HEK293T (cell line): ENCODE data around the gene STXBP2.
A peak's percentile ranks its signal among the peaks of the same experiment; 100 is the strongest.

Source experiments
- CTCF ChIA-PET: fragments of 350-600 bp; formaldehyde crosslinking; extraction: SDS; loops from one replicate; lab custom pipeline; 2021; ENCODE audit warnings: antibody characterized with exemption, inconsistent platforms; lab: Yijun Ruan, JAX
- POLR2A ChIA-PET: fragments of 350-600 bp; formaldehyde crosslinking; extraction: SDS; loops from one replicate; lab custom pipeline; 2020; ENCODE audit warnings: antibody characterized with exemption, inconsistent platforms; lab: Yijun Ruan, JAX
- DNase-seq: peaks from one replicate; pipeline ENCODE4 v3.0.0; 2012; ENCODE audit warnings: mixed read lengths; ENCODE audit errors: extremely low spot score
- ARNT ChIP-seq: fragments of 450-650 bp; IDR thresholded peaks from 2 replicates; pipeline ENCODE4 v1.6.1; 2017; ENCODE audit warnings: mild to moderate bottlenecking
- BHLHE40 ChIP-seq: fragments of 450-650 bp; IDR thresholded peaks from 2 replicates; pipeline ENCODE4 v1.6.1; 2016; ENCODE audit warnings: mild to moderate bottlenecking, moderate library complexity, borderline replicate concordance
- CTBP1 ChIP-seq: fragments of 450-650 bp; IDR thresholded peaks from 2 replicates; pipeline ENCODE4 v1.6.1; 2016; ENCODE audit warnings: borderline replicate concordance
- ELF4 ChIP-seq: fragments of 450-650 bp; IDR thresholded peaks from 2 replicates; pipeline ENCODE4 v1.6.1; 2017; ENCODE audit warnings: antibody characterized with exemption
- FOXA1 ChIP-seq: fragments of 450-650 bp; IDR thresholded peaks from 2 replicates; pipeline ENCODE4 v1.6.1; 2016; ENCODE audit warnings: mild to moderate bottlenecking
- FOXK2 ChIP-seq: fragments of 450-650 bp; IDR thresholded peaks from 2 replicates; pipeline ENCODE4 v1.6.1; 2016; ENCODE audit warnings: mild to moderate bottlenecking
- FOXM1 ChIP-seq: fragments of 450-650 bp; IDR thresholded peaks from 2 replicates; pipeline ENCODE4 v1.6.1; 2017; ENCODE audit warnings: mild to moderate bottlenecking, borderline replicate concordance
- HDGF ChIP-seq: fragments of 450-650 bp; IDR thresholded peaks from 2 replicates; pipeline ENCODE4 v1.6.1; 2017; ENCODE audit warnings: antibody characterized with exemption, borderline replicate concordance
- L3MBTL2 ChIP-seq: fragments of 450-650 bp; conservative IDR thresholded peaks from 2 replicates; pipeline ENCODE4 v1.6.1; 2016; ENCODE audit warnings: mild to moderate bottlenecking
- LEF1 ChIP-seq: fragments of 450-650 bp; IDR thresholded peaks from 2 replicates; pipeline ENCODE4 v1.6.1; 2017; ENCODE audit warnings: mild to moderate bottlenecking, borderline replicate concordance
- NFRKB ChIP-seq: fragments of 450-650 bp; IDR thresholded peaks from 2 replicates; pipeline ENCODE4 v1.6.1; 2016; ENCODE audit warnings: mild to moderate bottlenecking, moderate library complexity
- SP1 ChIP-seq: fragments of 450-650 bp; IDR thresholded peaks from 2 replicates; pipeline ENCODE4 v1.6.1; 2017
- SUZ12 ChIP-seq: fragments of 450-650 bp; IDR thresholded peaks from 2 replicates; pipeline ENCODE4 v1.6.1; 2016; ENCODE audit warnings: mild to moderate bottlenecking
- TARDBP ChIP-seq: fragments of 450-650 bp; IDR thresholded peaks from 2 replicates; pipeline ENCODE4 v1.6.1; 2016
- ZNF384 ChIP-seq: fragments of 450-650 bp; IDR thresholded peaks from 2 replicates; pipeline ENCODE4 v1.6.1; 2016
- TF ChIP-seq, protein P1 (sequence below): fragments of 450-650 bp; IDR thresholded peaks from 2 replicates; pipeline ENCODE4 v1.6.1; 2016

Gene STXBP2

DNA sequence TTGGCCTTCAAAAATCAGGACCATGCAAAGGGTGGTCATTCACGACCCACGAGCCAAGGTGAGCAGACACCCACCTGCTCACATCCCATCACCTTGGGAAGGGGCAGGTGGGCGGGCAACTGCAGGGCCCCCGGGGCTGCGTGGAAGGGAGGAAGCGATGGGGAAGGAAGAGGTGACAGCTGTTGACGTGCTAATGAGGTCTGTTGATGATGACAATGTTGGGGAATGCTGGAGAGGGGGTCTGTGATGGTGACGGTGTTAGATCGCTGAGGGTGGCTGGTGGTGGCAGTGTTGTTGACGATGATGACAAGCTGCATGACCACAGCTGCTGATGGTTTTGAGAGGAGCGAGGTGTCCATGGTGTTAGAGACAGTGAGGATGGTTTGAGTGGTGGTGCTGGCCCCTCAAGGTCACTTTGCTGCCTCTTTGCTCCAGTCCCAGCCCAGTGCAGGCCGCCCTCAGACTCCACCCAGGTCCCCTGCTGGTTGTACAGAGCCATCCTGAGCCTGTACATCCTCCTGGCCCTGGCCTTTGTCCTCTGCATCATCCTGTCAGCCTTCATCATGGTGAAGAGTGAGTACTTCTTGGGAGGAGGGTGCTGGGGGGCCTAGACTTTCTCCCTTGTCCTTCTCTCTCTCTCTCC, 40.9 kb downstream of the STXBP2 start:
- ChIA-PET CTCF (no interaction called here), POLR2A (no interaction called here)
- DNase-seq: no peak
- no peak for TF ChIP-seq ZNF384
- TF ChIP-seq HDGF: no peak
- no peak for TF ChIP-seq ARNT
- TF ChIP-seq SUZ12: no peak
- no peak for TF ChIP-seq FOXM1
- TF ChIP-seq CTBP1: no peak
- no peak for TF ChIP-seq SP1
- no peak for TF ChIP-seq FOXA1

DNA sequence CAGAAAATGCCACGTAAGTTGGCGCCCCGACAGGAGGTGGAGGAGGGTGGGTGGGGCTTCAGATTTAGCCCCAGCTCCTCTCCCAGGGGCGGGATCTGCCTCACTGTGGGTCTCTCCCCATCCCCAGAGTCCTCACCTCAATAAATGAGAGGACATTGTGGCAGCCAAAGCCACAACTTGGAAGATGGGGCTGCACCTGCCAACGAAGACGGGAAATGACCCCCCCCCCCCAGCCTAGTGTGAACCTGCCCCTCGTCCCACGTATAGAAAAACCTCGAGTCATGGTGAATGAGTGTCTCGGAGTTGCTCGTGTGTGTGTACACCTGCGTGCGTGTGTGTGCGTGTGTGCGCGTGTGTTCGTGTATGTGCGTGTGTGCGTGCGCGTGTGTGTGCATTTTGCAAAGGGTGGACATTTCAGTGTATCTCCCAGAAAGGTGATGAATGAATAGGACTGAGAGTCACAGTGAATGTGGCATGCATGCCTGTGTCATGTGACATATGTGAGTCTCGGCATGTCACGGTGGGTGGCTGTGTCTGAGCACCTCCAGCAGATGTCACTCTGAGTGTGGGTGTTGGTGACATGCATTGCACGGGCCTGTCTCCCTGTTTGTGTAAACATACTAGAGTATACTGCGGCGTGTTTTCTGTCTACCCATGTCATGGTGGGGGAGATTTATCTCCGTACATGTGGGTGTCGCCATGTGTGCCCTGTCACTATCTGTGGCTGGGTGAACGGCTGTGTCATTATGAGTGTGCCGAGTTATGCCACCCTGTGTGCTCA, 42.3 kb downstream of the STXBP2 start:
- no peak for DNase-seq
- ChIA-PET CTCF (no interaction called here), POLR2A (no interaction called here)
- TF ChIP-seq L3MBTL2 (no peak), SUZ12 (no peak), FOXK2 (no peak), SP1 (no peak), FOXA1 (no peak), ARNT (no peak), BHLHE40 (no peak), HDGF (no peak), FOXM1 (no peak), TARDBP (no peak), ELF4 (no peak)

DNA sequence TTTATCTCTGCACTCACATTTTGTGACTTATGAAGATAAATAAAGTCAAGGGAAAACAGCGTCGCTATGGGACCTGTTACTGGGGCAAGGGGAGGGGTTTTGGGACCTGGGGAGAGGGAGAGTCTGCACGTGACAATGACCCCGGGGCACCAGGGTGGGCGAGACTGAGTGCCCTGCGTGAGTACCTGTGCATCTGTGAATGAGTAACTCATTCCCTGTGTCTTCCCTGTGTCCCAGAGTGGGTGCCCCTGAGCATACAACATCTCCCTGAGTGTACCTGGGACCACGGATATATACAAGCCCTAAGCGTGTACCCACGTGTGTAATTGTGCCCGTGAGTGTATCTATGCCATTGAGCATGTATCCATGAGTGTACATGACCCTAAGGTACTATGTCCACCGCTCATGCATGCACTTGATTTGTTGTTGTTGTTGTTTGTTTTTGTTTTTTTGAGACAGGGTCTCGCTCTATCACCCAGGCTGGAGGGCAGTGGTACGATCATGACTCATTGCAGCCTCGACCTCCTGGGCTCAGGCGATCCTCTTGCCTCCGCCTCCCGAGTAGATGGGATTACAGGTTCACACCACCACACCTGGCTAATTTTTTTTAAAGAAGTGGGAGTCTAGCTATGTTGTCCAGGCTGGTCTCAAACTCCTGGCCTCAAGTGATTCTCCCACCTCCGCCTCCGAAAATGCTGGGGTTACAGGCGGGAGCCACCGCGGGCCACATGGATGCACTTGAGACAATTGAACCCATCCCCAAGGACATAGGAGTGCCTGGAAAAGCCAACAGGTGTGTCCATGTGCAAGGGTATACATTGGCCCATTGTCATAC, 43.1 kb downstream of the STXBP2 start:
- ChIA-PET CTCF (interaction anchor here (0.8 to 1.7 kb wide), 7 partner anchors 11 to 151 kb away, joined by 3 to 10 read pairs (median 5); partner anchors contain the start of gene RETN), POLR2A (interaction anchor here (0.6 to 1.7 kb wide), 15 partner anchors 8 to 581 kb away, joined by 3 to 19 read pairs (median 4); partner anchors contain the start of genes PET100 and XAB2)
- TF ChIP-seq FOXK2: no peak
- no peak for TF ChIP-seq ZNF384
- 0 out of 2 replicates have a peak, but pooled peaks have one; percentile 30 for TF ChIP-seq L3MBTL2
- DNase-seq: no peak

- peak; percentile 92 for DNase-seq
- ChIA-PET POLR2A (interaction anchor here (0.6 to 1.7 kb wide), 19 partner anchors 9 to 582 kb away, joined by 3 to 19 read pairs (median 4); partner anchors contain the start of genes PET100 and XAB2), CTCF (interaction anchor here (0.5 to 1.7 kb wide), 21 partner anchors 12 to 327 kb away, joined by 3 to 10 read pairs (median 3); partner anchors contain the start of gene RETN)
- TF ChIP-seq ELF4 (no peak), NFRKB (no peak), SUZ12 (no peak), ZNF384 (no peak), TARDBP (peak; percentile 69; the same call in 1 of the 2 replicates), FOXM1 (no peak), FOXA1 (no peak), LEF1 (no peak), ARNT (0 out of 2 replicates have a peak, but pooled peaks have one; percentile 43), BHLHE40 (no peak), SP1 (no peak), CTBP1 (no peak), L3MBTL2 (no peak), HDGF (no peak)
- TF ChIP-seq, protein P1, sequence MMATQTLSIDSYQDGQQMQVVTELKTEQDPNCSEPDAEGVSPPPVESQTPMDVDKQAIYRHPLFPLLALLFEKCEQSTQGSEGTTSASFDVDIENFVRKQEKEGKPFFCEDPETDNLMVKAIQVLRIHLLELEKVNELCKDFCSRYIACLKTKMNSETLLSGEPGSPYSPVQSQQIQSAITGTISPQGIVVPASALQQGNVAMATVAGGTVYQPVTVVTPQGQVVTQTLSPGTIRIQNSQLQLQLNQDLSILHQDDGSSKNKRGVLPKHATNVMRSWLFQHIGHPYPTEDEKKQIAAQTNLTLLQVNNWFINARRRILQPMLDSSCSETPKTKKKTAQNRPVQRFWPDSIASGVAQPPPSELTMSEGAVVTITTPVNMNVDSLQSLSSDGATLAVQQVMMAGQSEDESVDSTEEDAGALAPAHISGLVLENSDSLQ: no peak
Measured at GRCh38 chr19:7680606-7681339, 43.9 kb downstream of the STXBP2 start, which contains the start of gene TRAPPC5. Gene TRAPPC5, plus strand, starts transcription at chr19:7680833. Its CDS starts 1,421 bp downstream, at chr19:7682254.

- TF ChIP-seq SUZ12 (no peak), L3MBTL2 (peak; percentile 31; the same call in 1 of the 2 replicates)
- ChIA-PET POLR2A (interaction anchor here (0.7 to 1.7 kb wide), 18 partner anchors 10 to 582 kb away, joined by 3 to 19 read pairs (median 4); partner anchors contain the start of genes PET100 and XAB2), CTCF (interaction anchor here (0.5 to 1.7 kb wide), 21 partner anchors 12 to 327 kb away, joined by 3 to 10 read pairs (median 3); partner anchors contain the start of gene RETN)
- peak; percentile 81 for DNase-seq
Measured at GRCh38 chr19:7681340-7682174, 44.6 kb downstream of the STXBP2 start.
